ENCODE data around the gene PCYOX1L. TPM values are rescaled to one million over a fixed set of nuclear protein-coding genes. Genes with fewer than 3 reads are reported as not detected.

Gene PCYOX1L
- total and polyA plus RNA-seq, 9 of the 15 experiments (the other 6 are each of a cell fraction or from before 2014, with no cell fraction given), result 2.3 to 17.9 (median 6.0) TPM

DNA sequence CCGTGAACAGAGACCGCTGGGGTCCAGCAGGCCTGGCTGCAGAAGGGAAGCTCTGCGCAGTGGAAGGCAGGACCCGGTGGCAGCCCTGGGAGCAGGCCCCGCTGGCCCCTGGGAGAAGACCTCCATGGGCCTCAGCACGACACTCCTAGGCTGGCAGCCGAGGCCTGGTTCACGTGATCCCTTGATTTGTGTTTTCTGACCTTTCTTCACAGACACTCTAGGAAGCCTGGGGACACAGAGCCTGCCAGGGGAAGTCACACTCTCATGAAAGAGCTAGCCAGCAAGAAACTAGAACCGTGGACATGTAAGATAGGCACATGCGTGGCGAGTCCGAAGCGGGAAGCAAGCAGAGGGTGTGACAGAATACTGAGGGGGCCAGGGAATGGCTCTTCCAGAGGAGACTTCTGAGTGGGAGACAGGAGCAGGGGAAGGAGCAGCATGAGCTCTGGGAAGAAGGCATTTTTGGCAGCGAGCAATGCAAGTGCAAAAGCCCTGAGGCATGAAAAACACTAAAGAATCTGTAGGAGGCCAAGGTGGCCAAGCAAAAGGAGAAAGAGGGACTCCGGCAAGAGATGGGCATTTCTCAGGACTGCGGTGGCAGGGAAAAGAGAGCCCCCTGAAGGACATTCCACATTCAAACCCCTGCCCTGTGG is 47.8 kb downstream of the PCYOX1L start (continued):
- no peak for TF ChIP-seq ZNF316 (IDR thresholded peaks at IDR 0.05)
- no peak; the same call in 1 of the 2 replicates for TF ChIP-seq MAX (CRISPR knock-in tag; IDR thresholded peaks at IDR 0.05)

DNA sequence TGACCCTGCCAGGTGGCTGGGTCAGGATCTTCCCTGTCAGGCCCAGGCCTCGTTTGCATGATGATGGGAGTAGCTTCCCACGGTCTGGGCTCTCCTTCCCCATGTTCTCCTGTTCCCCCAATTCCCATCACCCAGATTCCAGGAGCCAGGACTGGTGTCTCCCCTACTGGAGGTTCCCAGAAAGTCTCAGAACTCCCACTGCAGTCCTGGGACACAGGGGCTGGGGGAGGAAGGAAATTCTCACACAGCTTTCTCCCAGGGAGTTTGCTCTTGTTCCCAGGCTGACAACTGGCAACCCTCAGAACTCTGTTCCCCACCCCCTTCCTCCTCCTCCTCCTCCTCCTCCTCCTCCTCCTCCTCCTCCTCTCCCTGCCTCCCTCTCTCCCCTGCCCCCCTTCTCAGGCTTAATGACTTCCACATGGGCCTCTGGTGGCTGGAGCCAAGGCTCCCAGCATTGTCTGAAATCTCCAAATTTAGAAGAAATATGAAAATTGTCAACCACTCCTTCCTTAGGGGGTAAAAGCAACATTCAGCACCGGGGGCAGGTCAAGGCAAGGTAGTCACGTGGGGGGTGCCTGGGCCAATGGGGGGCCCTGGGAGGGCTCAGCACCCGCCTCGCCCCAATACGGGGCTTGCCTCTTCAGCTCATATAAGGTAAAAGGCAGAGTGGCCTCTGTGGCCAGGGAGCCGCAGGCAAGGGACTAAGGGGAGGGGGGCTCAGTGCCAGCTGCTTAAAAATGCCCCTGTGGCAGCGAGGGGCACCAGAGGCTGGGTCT is 48.5 kb downstream of the PCYOX1L start:
- CTCF ChIA-PET (ENCODE audit: low intra/inter-chr PET ratio), result interaction anchor here (0.8 kb wide), 1 partner anchor 24 kb away, joined by 3 read pairs; no protein-coding TSS in a partner anchor
- no peak; the same call in 2 of the 3 replicates for ATAC-seq
- in situ Hi-C loops (cut with MboI) (no loop called here), intact Hi-C loops (cut with micrococcal nuclease) (no loop called here)
- 46% methylated on average over 8 of the region's 9 CpGs for WGBS (ENCODE audit: insufficient coverage, low coverage, missing lambda C conversion rate)
- no peaks in the 10 kb centered on the region for H4K20me1 ChIP-seq (replicated peaks; ENCODE audit: control insufficient read depth, insufficient read depth, low read length)
- no peak overlapping the region for H3K27ac ChIP-seq (ENCODE audit: extremely low read depth, low read depth, low read length)
- no TSS peak for BruUV-seq (replicated peaks)
- TF ChIP-seq, protein P1, sequence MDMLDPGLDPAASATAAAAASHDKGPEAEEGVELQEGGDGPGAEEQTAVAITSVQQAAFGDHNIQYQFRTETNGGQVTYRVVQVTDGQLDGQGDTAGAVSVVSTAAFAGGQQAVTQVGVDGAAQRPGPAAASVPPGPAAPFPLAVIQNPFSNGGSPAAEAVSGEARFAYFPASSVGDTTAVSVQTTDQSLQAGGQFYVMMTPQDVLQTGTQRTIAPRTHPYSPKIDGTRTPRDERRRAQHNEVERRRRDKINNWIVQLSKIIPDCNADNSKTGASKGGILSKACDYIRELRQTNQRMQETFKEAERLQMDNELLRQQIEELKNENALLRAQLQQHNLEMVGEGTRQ (CRISPR knock-in tag; IDR thresholded peaks at IDR 0.05), result peak; percentile 52
- TF ChIP-seq ZNF263 (CRISPR knock-in tag; IDR thresholded peaks at IDR 0.05; ENCODE audit: borderline replicate concordance) (peak; percentile 68), NFYB (IDR thresholded peaks at IDR 0.05; ENCODE audit: extremely low read depth, insufficient read length) (peak; percentile 39), RAD51 (IDR thresholded peaks at IDR 0.05; ENCODE audit: borderline replicate concordance, low read depth) (0 out of 2 replicates have a peak, but pooled peaks have one; percentile 36), NCOA1 (IDR thresholded peaks at IDR 0.05; ENCODE audit: low read depth) (no peak), BHLHE40 (IDR thresholded peaks at IDR 0.05; ENCODE audit: low read length) (no peak), SIN3A (IDR thresholded peaks at IDR 0.05; ENCODE audit: borderline replicate concordance in 2 of 2, control insufficient read depth in 1 of 2, low read depth in 2 of 2, low read length in 2 of 2) (no peak), RB1 (IDR thresholded peaks at IDR 0.05; ENCODE audit: low read depth) (no peak), ZFPM2 (CRISPR knock-in tag; IDR thresholded peaks at IDR 0.05) (no peak), FOXA1 (IDR thresholded peaks at IDR 0.05; ENCODE audit: borderline replicate concordance) (no peak), USF1 (CRISPR knock-in tag; IDR thresholded peaks at IDR 0.05) (peak; percentile 76)
- TF ChIP-seq, protein P2, sequence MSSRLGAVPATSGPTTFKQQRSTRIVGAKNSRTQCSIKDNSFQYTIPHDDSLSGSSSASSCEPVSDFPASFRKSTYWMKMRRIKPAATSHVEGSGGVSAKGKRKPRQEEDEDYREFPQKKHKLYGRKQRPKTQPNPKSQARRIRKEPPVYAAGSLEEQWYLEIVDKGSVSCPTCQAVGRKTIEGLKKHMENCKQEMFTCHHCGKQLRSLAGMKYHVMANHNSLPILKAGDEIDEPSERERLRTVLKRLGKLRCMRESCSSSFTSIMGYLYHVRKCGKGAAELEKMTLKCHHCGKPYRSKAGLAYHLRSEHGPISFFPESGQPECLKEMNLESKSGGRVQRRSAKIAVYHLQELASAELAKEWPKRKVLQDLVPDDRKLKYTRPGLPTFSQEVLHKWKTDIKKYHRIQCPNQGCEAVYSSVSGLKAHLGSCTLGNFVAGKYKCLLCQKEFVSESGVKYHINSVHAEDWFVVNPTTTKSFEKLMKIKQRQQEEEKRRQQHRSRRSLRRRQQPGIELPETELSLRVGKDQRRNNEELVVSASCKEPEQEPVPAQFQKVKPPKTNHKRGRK (tag; IDR thresholded peaks at IDR 0.05), result no peak
- POLR2A ChIA-PET, result interaction anchor here (0.6 kb wide), 1 partner anchor 10 kb away, joined by 3 read pairs; no protein-coding TSS in a partner anchor
- H3K9me3 ChIP-seq (replicated peaks; ENCODE audit: control insufficient read depth, insufficient read depth, low read depth, low read length), result no peaks in the 10 kb centered on the region
- no peaks in the 10 kb centered on the region for H3K79me2 ChIP-seq (ENCODE audit: control insufficient read depth, insufficient read depth, low read length)
- no peak overlapping the region for H3K4me2 ChIP-seq (ENCODE audit: insufficient read depth, low read length)
- H2AFZ ChIP-seq (ENCODE audit: low read depth, low read length), result no peak overlapping the region
- H3K9ac ChIP-seq (ENCODE audit: insufficient read depth in 1 of 2, low read depth in 2 of 2, low read length in 2 of 2), result peak overlapping the region in 1 of 2 experiments; percentile 47; a peak in 1 of 4 replicates
- H3K4me3 ChIP-seq, result no peak overlapping the region
- no peak for FAIRE-seq
- H3K4me1 ChIP-seq (replicated peaks in 1 of 2; ENCODE audit: control insufficient read depth in 2 of 2, insufficient read depth in 2 of 2, low read length in 2 of 2), result peaks cover 15 to 17% of the 10 kb centered on the region in 2 experiments; a peak in 4 of 5 replicates
- DNase-seq (ENCODE audit: extremely low read depth in 1 of 4, low spot score in 3 of 4), result peak in 3 of 4 experiments; percentile 40 to 60 (median 56)
- no peaks in the 10 kb centered on the region for H3K36me3 ChIP-seq (ENCODE audit: control insufficient read depth, insufficient read depth, low read length)
- H3K9me1 ChIP-seq (ENCODE audit: control insufficient read depth, insufficient read depth, low read length), result no peaks in the 10 kb centered on the region
- H3K27me3 ChIP-seq (ENCODE audit: control insufficient read depth in 2 of 2, insufficient read depth in 2 of 2, low read length in 2 of 2), result peaks cover 0 to 14% of the 10 kb centered on the region in 2 experiments; a peak in 1 of 5 replicates

Measured in K562 (cell line).